DND-41 (cell line): Measurements from ENCODE around the gene SHH.

Experiments
- ATAC-seq: fragments of 200-7000 bp; cut with Tn5 transposase; 3 replicates; pipeline ENCODE4 v1.9.1; 2021; ENCODE audit warnings: low read depth; ENCODE audit not compliant: insufficient read depth
- DNase-seq: peaks from one replicate; pipeline ENCODE4 v3.0.0-alpha.2; 2020
- H2AFZ ChIP-seq: 2 replicates; pipeline ENCODE4 v1.6.0; 2012; ENCODE audit warnings: low read depth, low read length
- H3K27ac ChIP-seq: 2 replicates; pipeline ENCODE4 v1.5.1; 2012; ENCODE audit warnings: low read length, inconsistent platforms
- H3K27me3 ChIP-seq: fragments of 200-600 bp; sonication (generic); 2 replicates; pipeline ENCODE4 v1.6.0; 2012; ENCODE audit warnings: low read length, mild to moderate bottlenecking, inconsistent platforms; ENCODE audit not compliant: insufficient read depth, poor library complexity
- H3K36me3 ChIP-seq: 2 replicates; pipeline ENCODE4 v1.5.1; 2012; ENCODE audit warnings: low read length, inconsistent platforms; ENCODE audit not compliant: insufficient read depth
- H3K4me1 ChIP-seq: 2 replicates; pipeline ENCODE4 v1.5.1; 2012; ENCODE audit warnings: mild to moderate bottlenecking, low read length; ENCODE audit not compliant: insufficient read depth
- H3K4me2 ChIP-seq: 2 replicates; pipeline ENCODE4 v1.6.0; 2012; ENCODE audit warnings: mild to moderate bottlenecking, moderate library complexity, low read length, inconsistent platforms; ENCODE audit not compliant: insufficient read depth
- H3K4me3 ChIP-seq, 2 experiments: fragments of 200-600 bp in 1 of 2; shearing (Covaris generic) in 1 of 2; 2 replicates each; pipeline ENCODE4 v1.5.1; 2012 to 2016; ENCODE audit warnings: inconsistent platforms in 2 of 2, low read length in 2 of 2, mild to moderate bottlenecking in 2 of 2, low read depth in 1 of 2, moderate library complexity in 1 of 2
- H3K79me2 ChIP-seq: 2 replicates; pipeline ENCODE4 v1.6.0; 2012; ENCODE audit warnings: low read length, inconsistent platforms; ENCODE audit not compliant: insufficient read depth
- H3K9ac ChIP-seq: 2 replicates; pipeline ENCODE4 v1.6.0; 2012; ENCODE audit warnings: low read depth, mild to moderate bottlenecking, inconsistent platforms, low read length, moderate library complexity
- H3K9me3 ChIP-seq: 2 replicates; pipeline ENCODE4 v1.5.1; 2012; ENCODE audit warnings: low read length, moderate library complexity, mild to moderate bottlenecking, inconsistent platforms; ENCODE audit not compliant: insufficient read depth, severe bottlenecking
- H4K20me1 ChIP-seq: 2 replicates; pipeline ENCODE4 v1.6.0; 2012; ENCODE audit warnings: low read length; ENCODE audit not compliant: insufficient read depth
- EZH2 ChIP-seq: IDR thresholded peaks from 3 replicates; pipeline ENCODE4 v1.6.1; 2012; ENCODE audit warnings: borderline replicate concordance, low read depth, mild to moderate bottlenecking, moderate library complexity, low read length, inconsistent platforms; ENCODE audit not compliant: severe bottlenecking
- TF ChIP-seq, protein P1 (sequence below): IDR thresholded peaks from 2 replicates; pipeline ENCODE4 v1.5.1; 2012; ENCODE audit warnings: borderline replicate concordance, low read length, moderate library complexity, mild to moderate bottlenecking; ENCODE audit not compliant: poor library complexity, severe bottlenecking; ENCODE audit errors: extremely low read depth

SHH gene

DNA sequence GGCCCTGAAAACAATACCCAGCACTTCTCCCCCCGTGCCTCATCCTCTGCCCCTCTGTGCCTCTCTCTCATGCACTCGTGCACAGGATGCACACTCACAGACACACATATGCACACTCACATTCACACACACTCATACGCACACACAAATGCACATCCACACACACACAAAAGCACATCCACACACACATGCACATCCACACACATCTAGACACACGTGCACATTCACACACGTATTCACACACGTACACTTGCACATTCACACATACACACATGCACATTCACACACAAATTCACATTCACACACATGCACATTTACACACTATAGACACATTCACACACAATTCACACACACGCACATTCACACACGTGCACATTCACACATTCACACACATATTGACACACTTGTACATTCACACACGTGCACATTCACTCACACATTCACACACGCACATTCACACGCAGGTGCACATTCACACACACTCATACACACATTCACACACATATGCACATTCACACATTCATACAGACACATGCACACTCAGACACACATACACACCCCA lies 19.2 kb downstream of the SHH start:
- Histone ChIP-seq H2AFZ (no peak overlapping the region), H3K27ac (no peak overlapping the region), H3K9ac (no peak overlapping the region), H3K9me3 (no peaks in the 10 kb centered on the region), H3K36me3 (no peaks in the 10 kb centered on the region), H3K4me3 (no peak overlapping the region), H4K20me1 (peaks cover 2% of the 10 kb centered on the region; the same call in 1 of the 2 replicates), H3K27me3 (no peaks in the 10 kb centered on the region), H3K4me1 (peaks cover 3% of the 10 kb centered on the region; the same call in 1 of the 2 replicates), H3K4me2 (no peak overlapping the region), H3K79me2 (no peaks in the 10 kb centered on the region)
- no peak for TF ChIP-seq EZH2
- TF ChIP-seq, protein P1, sequence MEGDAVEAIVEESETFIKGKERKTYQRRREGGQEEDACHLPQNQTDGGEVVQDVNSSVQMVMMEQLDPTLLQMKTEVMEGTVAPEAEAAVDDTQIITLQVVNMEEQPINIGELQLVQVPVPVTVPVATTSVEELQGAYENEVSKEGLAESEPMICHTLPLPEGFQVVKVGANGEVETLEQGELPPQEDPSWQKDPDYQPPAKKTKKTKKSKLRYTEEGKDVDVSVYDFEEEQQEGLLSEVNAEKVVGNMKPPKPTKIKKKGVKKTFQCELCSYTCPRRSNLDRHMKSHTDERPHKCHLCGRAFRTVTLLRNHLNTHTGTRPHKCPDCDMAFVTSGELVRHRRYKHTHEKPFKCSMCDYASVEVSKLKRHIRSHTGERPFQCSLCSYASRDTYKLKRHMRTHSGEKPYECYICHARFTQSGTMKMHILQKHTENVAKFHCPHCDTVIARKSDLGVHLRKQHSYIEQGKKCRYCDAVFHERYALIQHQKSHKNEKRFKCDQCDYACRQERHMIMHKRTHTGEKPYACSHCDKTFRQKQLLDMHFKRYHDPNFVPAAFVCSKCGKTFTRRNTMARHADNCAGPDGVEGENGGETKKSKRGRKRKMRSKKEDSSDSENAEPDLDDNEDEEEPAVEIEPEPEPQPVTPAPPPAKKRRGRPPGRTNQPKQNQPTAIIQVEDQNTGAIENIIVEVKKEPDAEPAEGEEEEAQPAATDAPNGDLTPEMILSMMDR, result no peak
- DNase-seq (no peak), ATAC-seq (no peak)

DNA sequence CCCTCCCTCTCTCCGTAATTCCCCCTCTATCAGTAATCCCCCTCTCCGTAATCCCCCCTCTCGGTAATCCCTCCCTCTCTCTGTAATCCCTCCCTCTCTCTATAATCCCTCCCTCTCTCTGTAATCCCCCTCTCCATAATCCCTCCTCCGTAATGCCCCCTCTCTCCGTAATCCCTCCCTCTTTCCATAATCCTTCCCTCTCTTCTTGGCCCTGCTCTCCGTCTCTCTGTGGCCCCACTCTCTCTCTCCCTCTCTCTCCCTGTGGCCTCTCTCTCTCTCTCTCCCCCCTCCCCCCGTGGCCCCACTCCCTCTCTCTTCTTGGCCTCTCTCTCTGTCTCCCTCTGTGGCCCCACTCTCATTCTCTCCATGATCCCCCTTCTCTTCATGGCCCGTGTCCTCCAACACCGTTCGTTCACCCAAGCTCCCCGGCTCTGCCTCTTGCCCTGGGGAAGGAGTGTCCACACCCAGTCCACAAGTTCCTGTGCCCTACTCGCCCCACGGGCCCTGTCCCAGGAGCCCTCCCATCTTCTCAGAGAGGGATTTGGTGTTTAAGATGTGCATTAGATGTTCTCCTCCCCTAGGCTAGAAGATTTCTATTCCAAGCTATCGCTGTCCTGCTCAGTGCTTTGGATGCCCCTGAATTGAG lies 19.8 kb downstream of the SHH start:
- H3K27ac ChIP-seq, result no peak overlapping the region
- DNase-seq, result no peak
- TF ChIP-seq, protein P1, result no peak
- TF ChIP-seq EZH2, result no peak
- no peak overlapping the region for H2AFZ ChIP-seq
- no peak for ATAC-seq
- no peaks in the 10 kb centered on the region for H3K9me3 ChIP-seq
- no peaks in the 10 kb centered on the region for H3K79me2 ChIP-seq
- H3K4me2 ChIP-seq, result no peak overlapping the region
- peaks cover 3% of the 10 kb centered on the region; the same call in 1 of the 2 replicates for H3K4me1 ChIP-seq
- H3K4me3 ChIP-seq, result no peak overlapping the region
- H3K36me3 ChIP-seq, result no peaks in the 10 kb centered on the region
- H4K20me1 ChIP-seq, result peaks cover 2% of the 10 kb centered on the region; the same call in 1 of the 2 replicates
- no peaks in the 10 kb centered on the region for H3K27me3 ChIP-seq
- H3K9ac ChIP-seq, result no peak overlapping the region

DNA sequence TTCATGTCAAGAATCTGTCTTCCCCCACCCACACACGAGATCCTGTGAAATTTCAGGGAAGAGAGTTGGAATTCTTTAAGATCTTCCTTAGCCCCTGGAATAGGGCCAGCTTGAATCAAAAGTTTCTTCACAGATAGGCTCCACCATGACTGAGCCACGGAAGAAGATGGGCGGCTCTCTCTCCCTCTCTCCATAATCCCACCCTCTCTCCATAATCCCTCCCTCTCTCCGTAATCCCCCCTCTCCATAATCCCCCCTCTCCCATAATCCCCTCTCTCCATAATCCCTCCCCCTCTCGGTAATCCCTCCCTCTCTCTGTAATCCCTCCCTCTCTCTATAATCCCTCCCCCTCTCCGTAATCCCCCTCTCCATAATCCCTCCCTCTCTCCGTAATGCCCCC lies 20.4 kb downstream of the SHH start:
- TF ChIP-seq, protein P1, result no peak
- no peak for TF ChIP-seq EZH2

More for the DNA sequence above, 20.4 kb downstream of the SHH start:
- H2AFZ ChIP-seq, result no peak overlapping the region
- H3K9me3 ChIP-seq, result no peaks in the 10 kb centered on the region
- H4K20me1 ChIP-seq, result peaks cover 2% of the 10 kb centered on the region; the same call in 1 of the 2 replicates
- ATAC-seq (no peak), DNase-seq (no peak)
- peaks cover 2% of the 10 kb centered on the region; the same call in 1 of the 2 replicates for H3K4me1 ChIP-seq
- H3K27me3 ChIP-seq, result no peaks in the 10 kb centered on the region
- no peak overlapping the region for H3K4me2 ChIP-seq
- no peak overlapping the region for H3K27ac ChIP-seq
- no peaks in the 10 kb centered on the region for H3K79me2 ChIP-seq
- no peaks in the 10 kb centered on the region for H3K36me3 ChIP-seq
- H3K4me3 ChIP-seq, result no peak overlapping the region
- no peak overlapping the region for H3K9ac ChIP-seq
